B cell (primary cell): Measurements from ENCODE around the gene CXCL3. TPM values are rescaled to one million over a fixed set of nuclear protein-coding genes. Genes with fewer than 3 reads are reported as not detected.

Source experiments
- ATAC-seq: fragments of 200-7000 bp; cut with Tn5 transposase; one replicate; pipeline ENCODE4 v1.10.0; 2021; ENCODE audit warnings: low read depth, mild to moderate bottlenecking, moderate number of reproducible peaks, moderate library complexity
- CTCF ChIA-PET: fragments of 350-600 bp; sonication (Branson Sonifier 250); formaldehyde crosslinking; loops from one replicate; lab custom pipeline; 2021; ENCODE audit warnings: antibody characterized with exemption, inconsistent platforms; lab: Charles Lee
- POLR2A ChIA-PET: fragments of 350-600 bp; sonication (Branson Sonifier 250); formaldehyde crosslinking; loops from one replicate; lab custom pipeline; 2021; ENCODE audit warnings: antibody characterized with exemption; lab: Charles Lee
- DNase-seq: peaks from one replicate; pipeline ENCODE4 v3.0.0; 2013
- H2AFZ ChIP-seq: 2 replicates; pipeline ENCODE4 v1.6.1; 2012; ENCODE audit warnings: mild to moderate bottlenecking, low read depth, low read length; ENCODE audit not compliant: insufficient read depth, poor library complexity, severe bottlenecking
- H3K27ac ChIP-seq, 2 donors: 1 replicate in 1 of 2; 2 replicates in 1 of 2; pipeline ENCODE4 v1.5.1; 2012 to 2013; ENCODE audit warnings: low read length in 2 of 2, mild to moderate bottlenecking in 2 of 2, moderate library complexity in 1 of 2
- H3K27me3 ChIP-seq, 4 experiments: fragments of 200-600 bp in 1 of 4; sonication (generic) in 1 of 4; replicated peaks in 1 of 4; 1 replicate in 2 of 4; 2 replicates in 2 of 4; pipeline versions ENCODE4 v1.6.1 to v1.7.0; 2013 to 2016; ENCODE audit warnings: low read length in 3 of 4, mild to moderate bottlenecking in 2 of 4, mixed read lengths in 1 of 4, moderate library complexity in 1 of 4; ENCODE audit not compliant: insufficient read depth in 4 of 4, control insufficient read depth in 3 of 4; ENCODE audit errors: control extremely low read depth in 1 of 4
- H3K36me3 ChIP-seq, 2 experiments: replicated peaks in 1 of 2; 1 replicate in 1 of 2; 2 replicates in 1 of 2; pipeline versions ENCODE4 v1.6.1 to v1.7.1; 2013; ENCODE audit warnings: low read length in 1 of 2; ENCODE audit not compliant: insufficient read depth in 2 of 2, control insufficient read depth in 1 of 2; ENCODE audit errors: control extremely low read depth in 1 of 2, extremely low read depth in 1 of 2
- H3K4me1 ChIP-seq, 2 donors: fragments of 200-600 bp in 1 of 2; sonication (generic) in 1 of 2; 1 replicate in 1 of 2; 2 replicates in 1 of 2; pipeline versions ENCODE4 v1.5.1 to v1.6.1; 2013 to 2017; ENCODE audit warnings: low read length in 2 of 2; ENCODE audit not compliant: control insufficient read depth in 2 of 2, insufficient read depth in 2 of 2
- H3K4me2 ChIP-seq: replicated peaks from 2 replicates; pipeline ENCODE3; 2012; ENCODE audit warnings: mild to moderate bottlenecking, low read depth, low read length; ENCODE audit not compliant: poor library complexity, severe bottlenecking
- H3K4me3 ChIP-seq, 5 experiments: fragments of 200-600 bp in 1 of 5; sonication (generic) in 1 of 5; 1 replicate in 3 of 5; 2 replicates in 2 of 5; pipeline versions ENCODE4 v1.5.1 to v1.7.0; 2011 to 2016; ENCODE audit warnings: low read length in 4 of 5, mild to moderate bottlenecking in 4 of 5, low read depth in 2 of 5, control low read depth in 1 of 5, moderate library complexity in 1 of 5; ENCODE audit not compliant: insufficient read depth in 1 of 5; ENCODE audit errors: control extremely low read depth in 1 of 5, extremely low read depth in 1 of 5
- H3K79me2 ChIP-seq: fragments of 200-600 bp; sonication (generic); one replicate; pipeline ENCODE4 v1.6.0; 2016; ENCODE audit warnings: low read length; ENCODE audit not compliant: control insufficient read depth, insufficient read depth
- H3K9ac ChIP-seq: fragments of 200-600 bp; sonication (generic); 2 replicates; pipeline ENCODE4 v1.6.1; 2017; ENCODE audit warnings: mild to moderate bottlenecking, low read length, moderate library complexity
- H3K9me3 ChIP-seq, 3 donors: one replicate each; pipeline versions ENCODE4 v1.6.1 to v1.7.1; 2013; ENCODE audit warnings: low read length in 2 of 3; ENCODE audit not compliant: control insufficient read depth in 2 of 3, insufficient read depth in 1 of 3; ENCODE audit errors: control extremely low read depth in 1 of 3
- H4K20me1 ChIP-seq: 2 replicates; pipeline ENCODE4 v1.6.0; 2012; ENCODE audit warnings: mild to moderate bottlenecking, low read length; ENCODE audit not compliant: insufficient read depth, control insufficient read depth, poor library complexity, severe bottlenecking
- H3K27ac Mint-ChIP-seq: one replicate; pipeline ENCODE4 v1.8.0; 2021; ENCODE audit warnings: mixed read lengths
- H3K27me3 Mint-ChIP-seq: one replicate; pipeline ENCODE4 v1.8.0; 2021; ENCODE audit warnings: mixed read lengths
- H3K4me1 Mint-ChIP-seq: one replicate; pipeline ENCODE4 v1.8.0; 2021; ENCODE audit warnings: mixed read lengths
- H3K4me3 Mint-ChIP-seq: one replicate; pipeline ENCODE4 v1.8.0; 2021; ENCODE audit warnings: mixed read lengths
- H3K9me3 Mint-ChIP-seq: one replicate; pipeline ENCODE4 v1.8.0; 2022; ENCODE audit warnings: mixed read lengths; ENCODE audit not compliant: insufficient read depth
- CTCF ChIP-seq: fragments of 200-600 bp; IDR thresholded peaks from one replicate; pipeline ENCODE4 v1.8.0; 2022; ENCODE audit warnings: antibody characterized with exemption, mild to moderate bottlenecking
- EZH2 ChIP-seq: IDR thresholded peaks from 2 replicates; pipeline ENCODE4 v1.6.1; 2012; ENCODE audit warnings: borderline replicate concordance, low read depth, mild to moderate bottlenecking, moderate library complexity, low read length; ENCODE audit not compliant: insufficient read depth, poor library complexity, severe bottlenecking
- WGBS: methylation state at CpG from one replicate; pipeline ENCODE4 v1.1.5; 2013; ENCODE audit warnings: missing lambda C conversion rate; ENCODE audit not compliant: insufficient coverage; 5-methylcytosine and 5-hydroxymethylcytosine counted together
- intact Hi-C: fragments of 100-400 bp; cut with micrococcal nuclease; formaldehyde crosslinking; loops from one replicate; pipeline ENCODE4 v1.10.0; 2022
- polyA plus RNA-seq: library from polyadenylated mRNA; depleted of rRNA; stranded (reverse); fragments of >200 nt; gene quantifications from 2 replicates; pipeline ENCODE4 v1.2.3, GENCODE V29; 2012
- total RNA-seq, 2 donors: library from RNA; stranded (reverse); fragments of 120-200 nt in 1 of 2; gene quantifications; 1 replicate in 1 of 2; 2 replicates in 1 of 2; pipeline versions ENCODE4 v1.2.3 to v1.2.4, GENCODE V29; 2013 to 2022

CXCL3 gene
- total and polyA plus RNA-seq, 2 donors (not counting 1 experiment from before 2014, with no cell fraction given) = not detected

DNA sequence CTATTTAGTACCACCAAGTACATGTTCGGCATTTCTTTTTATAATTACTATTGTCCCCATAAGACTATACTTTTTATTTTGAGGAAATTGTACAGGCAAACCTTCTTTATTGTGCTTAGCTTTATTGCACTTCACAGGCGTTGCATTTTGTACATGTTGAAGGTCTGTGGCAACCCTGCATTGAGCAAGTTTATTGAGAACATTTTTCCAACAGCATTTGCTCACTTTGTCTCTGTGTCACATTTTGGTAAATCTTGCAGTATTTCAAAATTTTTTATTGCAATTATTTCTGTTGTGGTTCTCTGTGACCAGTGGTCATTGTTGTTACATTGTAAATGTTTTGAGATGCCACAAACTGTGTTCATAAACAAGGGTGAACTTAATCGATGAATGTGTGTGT lies 29.2 kb downstream of the CXCL3 start:
- intact Hi-C loops = no loop called here
- no peak for DNase-seq
- ChIA-PET CTCF (no interaction called here), POLR2A (no interaction called here)
- no peak overlapping the region for H3K4me2 ChIP-seq
- H3K4me3 ChIP-seq = no peak overlapping the region
- Mint-ChIP-seq H3K9me3 (no peaks in the 10 kb centered on the region), H3K4me3 (no peak overlapping the region), H3K27ac (no peak overlapping the region), H3K4me1 (no peaks in the 10 kb centered on the region), H3K27me3 (peaks cover 5% of the 10 kb centered on the region)
- H3K9me3 ChIP-seq = no peaks in the 10 kb centered on the region
- no peaks in the 10 kb centered on the region for H3K36me3 ChIP-seq
- no peak overlapping the region for H2AFZ ChIP-seq
- ATAC-seq = no peak
- no peak overlapping the region for H3K9ac ChIP-seq
- no peak overlapping the region for H3K27ac ChIP-seq
- no peaks in the 10 kb centered on the region for H3K79me2 ChIP-seq
- H3K27me3 ChIP-seq = no peaks in the 10 kb centered on the region
- no peaks in the 10 kb centered on the region for H3K4me1 ChIP-seq
- 60% methylated on average over 1 of the region's 3 CpGs for WGBS
- TF ChIP-seq CTCF = no peak
- TF ChIP-seq EZH2 = no peak
- no peaks in the 10 kb centered on the region for H4K20me1 ChIP-seq

DNA sequence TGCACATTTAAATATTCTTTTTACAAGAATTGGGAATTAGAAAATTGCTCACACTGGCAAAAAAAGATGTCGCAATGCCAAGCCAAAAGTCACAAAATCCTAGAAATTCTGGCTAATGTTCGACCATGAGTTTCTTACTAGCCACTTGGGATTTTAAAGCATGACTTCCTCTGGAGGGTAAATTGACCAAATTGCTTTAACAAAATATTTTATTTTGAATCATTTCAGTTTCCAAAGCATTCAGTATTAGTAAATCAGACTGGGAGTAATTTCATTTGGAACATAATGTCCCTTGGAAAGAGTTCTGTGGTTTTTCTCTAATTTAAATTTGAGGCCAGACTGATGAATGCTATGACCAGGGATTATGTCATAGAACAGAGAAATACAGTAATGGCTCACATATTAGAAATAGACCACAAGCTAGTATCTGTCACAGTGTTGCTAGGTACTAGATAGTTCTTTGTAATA lies 32.4 kb downstream of the CXCL3 start:
- H3K9me3 ChIP-seq = no peaks in the 10 kb centered on the region
- Mint-ChIP-seq H3K4me1 (no peaks in the 10 kb centered on the region), H3K27me3 (peaks cover 3% of the 10 kb centered on the region), H3K9me3 (no peaks in the 10 kb centered on the region), H3K27ac (no peak overlapping the region), H3K4me3 (no peak overlapping the region)
- no peak overlapping the region for H2AFZ ChIP-seq
- no peak overlapping the region for H3K4me2 ChIP-seq
- no peaks in the 10 kb centered on the region for H3K4me1 ChIP-seq
- no peak overlapping the region for H3K27ac ChIP-seq
- no peak overlapping the region for H3K4me3 ChIP-seq
- H3K36me3 ChIP-seq = no peaks in the 10 kb centered on the region
- ChIA-PET POLR2A (no interaction called here), CTCF (no interaction called here)
- H3K27me3 ChIP-seq = no peaks in the 10 kb centered on the region
- H4K20me1 ChIP-seq = no peaks in the 10 kb centered on the region
- ATAC-seq = no peak
- no peak for TF ChIP-seq EZH2
- TF ChIP-seq CTCF = no peak
- H3K79me2 ChIP-seq = no peaks in the 10 kb centered on the region
- DNase-seq = no peak
- no peak overlapping the region for H3K9ac ChIP-seq
- WGBS = 100% methylated on average over 1 of the region's 2 CpGs
- intact Hi-C loops = no loop called here
